ENCODE data around the gene SEC14L5. TPM values are rescaled to one million over a fixed set of nuclear protein-coding genes. Genes with fewer than 3 reads are reported as not detected.

SEC14L5 gene
- 0.05 TPM for total RNA-seq (ENCODE audit: unreplicated experiment)
- long read RNA-seq = 0 reads

- Mint-ChIP-seq H3K27me3 (ENCODE audit: unreplicated experiment) (peaks cover 5% of the 10 kb centered on the region), H3K4me3 (ENCODE audit: unreplicated experiment) (peak within 1 kb of the TSS; percentile 80), H3K36me3 (ENCODE audit: low read depth, unreplicated experiment) (no peaks in the 10 kb centered on the region), H3K27ac (ENCODE audit: unreplicated experiment) (no peak within 1 kb of the TSS), H3K4me1 (ENCODE audit: unreplicated experiment) (peaks cover 3% of the 10 kb centered on the region), H3K9me3 (ENCODE audit: unreplicated experiment) (no peaks in the 10 kb centered on the region)
- TF ChIP-seq CTCF (IDR thresholded peaks at IDR 0.05; ENCODE audit: unreplicated experiment) = no peak
- peak; percentile 99 for DNase-seq (ENCODE audit: low spot score)
Observed at GRCh38 chr16:4957720-4958509, at the start of gene SEC14L5. Gene SEC14L5 (plus strand): TSS chr16:4958330. CDS start chr16:4959324, 994 bp downstream.

GRCh38 chr16:4908854-4909401 is 49.2 kb upstream of the SEC14L5 start:
- Mint-ChIP-seq H3K4me3 (ENCODE audit: unreplicated experiment) (no peak overlapping the region), H3K36me3 (ENCODE audit: low read depth, unreplicated experiment) (no peaks in the 10 kb centered on the region), H3K27ac (ENCODE audit: unreplicated experiment) (no peak overlapping the region), H3K9me3 (ENCODE audit: unreplicated experiment) (no peaks in the 10 kb centered on the region), H3K4me1 (ENCODE audit: unreplicated experiment) (no peaks in the 10 kb centered on the region), H3K27me3 (ENCODE audit: unreplicated experiment) (peaks cover 11% of the 10 kb centered on the region)
- no peak for DNase-seq (ENCODE audit: low spot score)
- no peak for TF ChIP-seq CTCF (IDR thresholded peaks at IDR 0.05; ENCODE audit: unreplicated experiment)

- H3K4me3 Mint-ChIP-seq (ENCODE audit: unreplicated experiment) = no peak overlapping the region
- H3K27me3 Mint-ChIP-seq (ENCODE audit: unreplicated experiment) = peaks cover 11% of the 10 kb centered on the region
- TF ChIP-seq CTCF (IDR thresholded peaks at IDR 0.05; ENCODE audit: unreplicated experiment) = no peak
- no peaks in the 10 kb centered on the region for H3K9me3 Mint-ChIP-seq (ENCODE audit: unreplicated experiment)
- H3K4me1 Mint-ChIP-seq (ENCODE audit: unreplicated experiment) = no peaks in the 10 kb centered on the region
- no peaks in the 10 kb centered on the region for H3K36me3 Mint-ChIP-seq (ENCODE audit: low read depth, unreplicated experiment)
- no peak for DNase-seq (ENCODE audit: low spot score)
- H3K27ac Mint-ChIP-seq (ENCODE audit: unreplicated experiment) = no peak overlapping the region
Observed at GRCh38 chr16:4909825-4910224, 48.3 kb upstream of the SEC14L5 start.

- Mint-ChIP-seq H3K27ac (ENCODE audit: unreplicated experiment) (no peak overlapping the region), H3K4me3 (ENCODE audit: unreplicated experiment) (no peak overlapping the region), H3K9me3 (ENCODE audit: unreplicated experiment) (no peaks in the 10 kb centered on the region), H3K27me3 (ENCODE audit: unreplicated experiment) (peaks cover 8% of the 10 kb centered on the region), H3K36me3 (ENCODE audit: low read depth, unreplicated experiment) (no peaks in the 10 kb centered on the region), H3K4me1 (ENCODE audit: unreplicated experiment) (no peaks in the 10 kb centered on the region)
- TF ChIP-seq CTCF (IDR thresholded peaks at IDR 0.05; ENCODE audit: unreplicated experiment) = no peak
- DNase-seq (ENCODE audit: low spot score) = no peak
Observed at GRCh38 chr16:4910828-4911227, 47.3 kb upstream of the SEC14L5 start.

- peaks cover 3% of the 10 kb centered on the region for H3K27me3 Mint-ChIP-seq (ENCODE audit: unreplicated experiment)
- H3K27ac Mint-ChIP-seq (ENCODE audit: unreplicated experiment) = no peak overlapping the region
- no peaks in the 10 kb centered on the region for H3K36me3 Mint-ChIP-seq (ENCODE audit: low read depth, unreplicated experiment)
- H3K9me3 Mint-ChIP-seq (ENCODE audit: unreplicated experiment) = no peaks in the 10 kb centered on the region
- no peaks in the 10 kb centered on the region for H3K4me1 Mint-ChIP-seq (ENCODE audit: unreplicated experiment)
- DNase-seq (ENCODE audit: low spot score) = no peak
- no peak overlapping the region for H3K4me3 Mint-ChIP-seq (ENCODE audit: unreplicated experiment)
- no peak for TF ChIP-seq CTCF (IDR thresholded peaks at IDR 0.05; ENCODE audit: unreplicated experiment)
Observed at GRCh38 chr16:4911970-4912386, 46.2 kb upstream of the SEC14L5 start.

Measured in endothelial cell (in vitro differentiated cells).